Pons (tissue), 1 donor: ENCODE results near the gene PEMT.
A peak's percentile ranks its signal among the peaks of the same experiment; 100 is the strongest.

Experiments used
- DNase-seq: peaks from one replicate; pipeline ENCODE4 v3.0.0-alpha.2; 2016; ENCODE audit warnings: low spot score

Gene PEMT

DNA sequence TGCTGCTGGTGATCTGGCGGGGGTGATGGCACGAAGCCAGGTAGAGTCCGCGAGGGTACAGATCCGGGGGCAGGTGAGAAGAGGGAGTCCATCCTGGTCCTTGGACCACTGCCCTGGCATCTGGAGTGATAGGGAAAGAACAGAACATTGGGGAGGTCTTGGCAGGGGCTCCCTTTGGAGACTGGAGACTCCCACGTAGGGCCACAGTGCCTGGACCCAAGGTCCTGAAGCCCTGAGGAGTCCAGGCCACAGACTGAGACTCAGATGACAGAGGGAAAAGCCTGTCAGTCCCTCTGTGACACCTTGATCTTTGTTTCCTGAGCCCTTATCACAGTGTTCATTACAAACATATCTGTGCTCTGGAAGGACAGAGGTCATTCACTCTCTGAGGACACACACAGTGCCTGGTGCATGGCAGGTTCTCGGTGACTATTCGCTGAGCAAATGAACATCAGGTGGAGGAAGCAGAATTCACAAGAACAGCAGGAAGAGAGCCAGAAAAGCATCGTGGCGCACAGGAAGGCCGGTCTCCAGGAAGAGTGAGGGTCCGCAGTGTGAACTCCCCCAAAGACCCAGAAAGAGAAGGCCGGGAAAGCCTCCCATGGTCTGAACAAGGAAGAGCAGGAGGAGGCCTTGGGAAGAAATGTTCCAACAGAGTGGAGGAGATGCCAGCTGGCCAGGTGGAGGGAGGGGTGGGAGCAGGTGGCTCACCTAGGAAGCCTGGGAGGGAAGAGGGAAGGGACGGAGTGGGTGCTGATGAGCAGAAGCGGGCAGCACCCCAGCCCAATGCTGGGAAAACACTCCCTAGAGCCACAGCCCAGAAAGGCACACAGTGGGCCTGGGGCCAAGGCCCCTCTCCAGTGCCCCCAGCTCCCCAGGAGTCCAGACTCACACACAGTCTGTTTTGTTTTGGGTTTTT lies 20.5 kb downstream of the PEMT start:
- no peak for DNase-seq

DNA sequence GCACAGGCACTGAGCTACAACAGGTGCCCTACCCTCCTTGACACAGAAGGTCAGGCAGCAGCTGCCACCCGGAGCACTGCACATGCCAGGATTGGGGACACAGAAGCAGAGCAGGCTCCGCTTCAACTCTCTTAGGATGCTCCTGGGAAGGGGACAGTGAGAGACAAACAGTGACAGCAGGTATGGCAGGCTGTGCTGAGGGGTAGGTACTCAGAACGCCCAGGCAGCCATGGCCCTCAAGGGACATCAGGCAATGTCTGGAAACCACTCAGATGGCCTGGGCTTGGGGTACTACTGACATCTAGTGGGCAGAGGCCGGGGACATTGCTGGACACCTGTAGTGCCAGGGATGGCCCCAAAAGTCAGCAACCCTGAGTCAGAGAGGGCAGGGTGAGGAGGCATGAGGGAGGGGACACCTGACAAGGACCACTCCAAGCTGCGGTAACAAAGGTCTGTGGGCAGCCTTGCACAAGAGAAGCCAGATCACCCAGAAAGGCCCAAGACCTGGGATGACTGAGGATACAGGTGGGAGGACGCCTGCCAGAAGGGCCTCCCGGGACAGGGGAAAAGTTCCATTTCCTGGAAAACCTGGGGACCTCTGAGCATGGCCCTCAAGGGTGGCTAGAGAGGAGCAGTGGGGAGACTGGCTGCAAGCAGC lies 21.2 kb downstream of the PEMT start:
- DNase-seq = no peak

DNA sequence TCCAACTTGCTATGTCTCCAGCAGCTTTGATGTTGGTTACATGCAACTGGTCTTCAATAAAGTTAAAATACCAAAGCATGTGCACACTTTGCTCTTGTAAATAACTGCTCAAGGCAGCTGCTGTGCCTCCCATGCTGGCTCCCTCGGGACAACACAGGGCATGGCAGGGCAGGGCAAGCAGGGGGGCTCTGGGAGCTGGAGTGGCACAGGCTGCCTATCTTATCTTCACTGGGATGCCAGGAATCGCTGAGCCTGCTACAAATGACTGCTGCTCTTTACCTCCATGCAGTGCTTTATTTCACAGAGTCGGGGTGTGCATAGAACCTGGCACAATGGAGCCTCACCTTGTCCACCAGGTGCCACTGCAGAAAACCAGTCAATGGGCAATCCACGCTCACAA lies 21.8 kb downstream of the PEMT start:
- DNase-seq = no peak

DNA sequence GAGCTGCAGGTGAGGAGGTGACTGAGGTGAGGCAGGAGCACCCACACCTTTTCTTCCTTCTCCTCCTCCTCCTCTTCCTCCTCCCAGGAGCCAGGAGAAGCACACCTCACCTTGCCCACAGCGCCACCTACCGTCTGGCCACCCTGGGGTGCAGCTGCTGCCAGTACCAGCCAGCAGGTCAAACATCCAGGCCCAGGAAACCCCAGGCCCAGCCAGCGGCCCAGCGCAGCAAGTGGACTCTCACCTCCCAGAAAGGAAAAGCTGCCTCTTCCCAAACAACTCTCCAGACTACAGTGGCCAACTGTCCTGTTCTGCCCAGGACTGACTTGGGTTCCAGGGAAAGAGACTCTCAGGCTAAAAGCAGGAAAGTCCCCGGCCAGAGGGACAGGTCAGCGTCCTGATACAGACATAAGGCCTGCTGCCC lies 22.7 kb downstream of the PEMT start:
- no peak for DNase-seq

DNA sequence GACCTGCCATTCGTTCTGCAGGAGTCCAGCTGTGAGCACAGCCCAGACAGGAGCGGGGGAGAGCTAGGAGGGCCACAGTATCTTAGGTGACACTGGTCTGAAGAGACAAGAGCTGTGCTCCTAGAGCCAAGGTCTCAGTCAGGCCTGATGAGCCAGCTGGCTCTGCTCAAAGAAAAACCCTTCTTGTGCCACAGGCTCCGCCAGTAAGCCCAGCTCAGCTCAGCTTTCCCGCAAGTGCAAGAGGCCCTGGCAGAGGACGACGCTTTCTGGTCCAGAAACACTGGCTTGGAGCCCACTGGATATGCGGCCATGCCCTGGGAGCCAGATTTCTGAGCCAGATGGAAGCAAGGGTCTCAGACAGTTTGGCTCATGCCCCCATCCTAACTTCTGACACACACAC lies 23.9 kb downstream of the PEMT start:
- peak; percentile 77 for DNase-seq

DNA sequence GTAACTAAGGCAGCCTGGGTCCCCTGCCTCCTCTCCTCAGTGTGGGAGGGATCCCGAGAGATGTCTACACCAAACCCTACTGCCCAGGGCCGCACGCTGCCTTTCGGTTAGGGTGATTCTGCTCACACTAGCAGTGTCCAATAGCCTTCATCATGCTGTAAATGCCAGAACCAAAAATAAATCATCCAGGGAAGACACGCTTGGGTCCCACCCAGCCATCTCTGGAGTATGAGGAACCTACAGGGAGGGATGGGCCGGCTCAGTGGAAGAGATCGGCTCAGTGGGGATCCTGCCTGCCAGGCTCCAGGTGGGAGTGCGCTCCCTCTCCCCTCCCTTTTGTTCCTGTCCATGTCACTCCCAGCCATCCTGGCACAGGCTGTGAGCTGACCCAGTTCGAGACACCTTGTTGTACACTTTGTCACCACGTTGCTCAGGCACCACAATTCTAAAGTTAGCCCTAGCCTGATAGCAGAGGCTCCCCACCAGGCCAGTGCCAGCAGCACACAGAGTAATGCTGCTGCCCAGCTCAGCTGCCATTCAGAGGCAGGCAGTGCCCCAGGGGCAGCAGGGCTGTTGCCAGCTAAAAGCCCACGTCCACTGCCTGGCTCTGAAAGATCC lies 24.5 kb downstream of the PEMT start:
- DNase-seq = no peak

DNA sequence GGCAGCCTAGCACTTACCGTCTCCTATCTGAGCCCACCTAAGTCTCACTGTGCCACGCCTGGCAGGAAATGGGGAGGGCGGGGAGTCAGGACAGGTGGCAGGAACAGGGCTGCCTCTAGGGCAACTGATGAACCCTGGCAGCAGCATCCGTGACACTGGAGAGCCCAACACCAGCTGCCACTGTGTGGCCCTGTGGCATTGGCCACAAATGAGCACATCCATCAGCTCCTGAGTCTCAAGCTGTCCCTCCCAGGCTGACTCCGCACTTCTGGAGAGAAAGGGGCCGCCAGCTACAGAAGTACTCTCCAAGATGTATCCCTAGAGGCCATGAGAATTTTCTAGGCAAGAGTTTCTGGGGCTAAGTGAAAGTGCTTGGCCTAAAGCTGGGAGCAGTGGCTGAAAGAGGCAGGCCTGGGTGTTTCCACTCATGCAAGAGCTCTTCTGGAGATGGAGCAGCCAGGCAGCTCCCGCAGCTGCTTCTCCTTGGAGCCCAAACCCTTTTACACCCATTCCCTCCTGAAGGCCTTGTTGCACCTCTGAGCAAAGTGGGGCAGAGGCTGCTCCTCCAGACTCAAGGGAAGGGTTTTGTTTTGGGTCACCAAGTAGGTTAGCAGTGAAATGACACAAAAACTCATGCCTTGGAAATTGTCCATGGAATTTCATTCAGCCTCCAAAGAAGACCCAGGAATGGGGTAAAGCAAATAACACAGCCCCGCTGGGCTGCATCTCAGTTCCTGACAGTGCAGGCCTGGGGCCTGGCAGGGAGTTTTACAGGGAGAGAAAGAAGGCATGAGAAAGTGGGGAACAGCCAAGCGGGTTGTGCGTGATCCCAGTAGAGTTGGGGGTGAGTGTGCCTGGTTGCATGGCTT lies 25.8 kb downstream of the PEMT start:
- no peak for DNase-seq

DNA sequence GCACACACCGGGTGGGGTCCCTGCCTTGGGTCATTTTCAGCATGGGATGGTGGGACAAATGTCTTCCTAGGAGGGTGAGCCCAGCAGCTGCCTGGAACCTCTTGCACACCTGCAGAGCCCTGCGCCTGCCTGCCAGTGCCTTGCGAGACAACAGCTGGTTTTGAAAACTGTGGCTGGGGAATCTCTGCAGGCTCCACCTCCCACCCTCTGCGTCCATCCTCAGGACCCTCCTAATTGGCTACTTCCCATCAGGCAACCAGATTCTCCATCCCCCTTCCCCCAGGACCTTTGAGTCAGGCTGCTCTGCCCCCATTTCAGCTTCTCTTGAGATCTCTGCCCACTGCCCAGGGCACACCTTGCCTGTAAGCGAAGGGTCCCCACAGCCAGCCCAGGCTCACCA lies 26.6 kb downstream of the PEMT start:
- no peak for DNase-seq

DNA sequence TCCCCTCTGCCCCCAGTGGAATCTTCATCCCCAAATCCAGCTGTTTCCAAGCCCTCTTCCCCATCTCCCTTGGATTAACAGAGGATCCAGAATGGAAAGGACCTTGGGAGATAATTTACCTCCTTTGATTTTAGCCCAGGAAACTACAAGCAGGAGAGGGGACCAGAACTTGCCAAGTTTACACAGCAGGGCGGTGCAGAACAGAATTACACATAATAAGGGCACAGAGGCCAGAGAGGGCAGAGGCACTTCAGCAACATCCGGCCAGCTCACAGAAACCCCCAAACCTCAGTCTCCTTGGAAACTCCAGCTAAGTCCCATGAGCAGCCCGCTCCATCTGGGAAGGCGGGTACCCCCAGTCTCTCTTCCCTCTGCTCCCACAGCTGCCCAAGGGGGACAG lies 27.2 kb downstream of the PEMT start:
- no peak for DNase-seq

DNA sequence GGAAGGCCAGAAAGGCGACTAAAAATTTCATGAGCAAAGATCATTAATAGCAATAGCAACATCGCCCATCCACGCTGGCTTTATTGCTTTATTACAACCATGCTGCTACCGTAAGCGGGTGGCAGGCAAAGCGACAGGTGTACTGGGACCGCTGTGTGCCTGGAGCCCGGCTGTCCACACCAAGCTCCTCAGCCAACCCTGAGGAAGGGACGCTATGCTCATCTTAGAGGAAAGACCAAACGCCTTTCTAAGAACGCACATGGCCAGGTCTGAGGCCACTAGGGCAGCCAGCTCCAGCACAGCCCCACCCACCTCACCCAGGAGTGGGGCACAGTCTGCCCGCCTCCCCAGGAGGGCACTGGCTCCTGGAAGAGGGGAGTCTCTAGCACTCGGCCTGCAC lies 28.0 kb downstream of the PEMT start:
- no peak for DNase-seq

DNA sequence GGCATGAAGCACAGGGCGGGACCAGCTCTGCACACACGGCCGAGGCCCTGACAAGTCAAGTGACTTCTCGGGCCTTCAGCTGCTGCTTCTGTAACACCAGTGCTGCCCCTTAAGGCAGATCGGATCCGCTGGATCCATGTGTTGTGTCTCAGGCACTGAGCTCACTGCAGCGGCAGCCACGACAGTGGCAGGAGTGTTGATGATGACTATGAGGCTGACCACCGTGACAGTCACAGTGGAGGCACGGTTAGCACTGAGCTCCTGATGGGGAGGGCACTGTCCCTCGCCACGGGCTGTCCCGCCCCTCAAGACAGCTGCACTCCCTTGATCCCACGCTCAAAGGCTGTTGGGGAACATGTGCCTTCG lies 29.4 kb downstream of the PEMT start:
- DNase-seq = no peak

DNA sequence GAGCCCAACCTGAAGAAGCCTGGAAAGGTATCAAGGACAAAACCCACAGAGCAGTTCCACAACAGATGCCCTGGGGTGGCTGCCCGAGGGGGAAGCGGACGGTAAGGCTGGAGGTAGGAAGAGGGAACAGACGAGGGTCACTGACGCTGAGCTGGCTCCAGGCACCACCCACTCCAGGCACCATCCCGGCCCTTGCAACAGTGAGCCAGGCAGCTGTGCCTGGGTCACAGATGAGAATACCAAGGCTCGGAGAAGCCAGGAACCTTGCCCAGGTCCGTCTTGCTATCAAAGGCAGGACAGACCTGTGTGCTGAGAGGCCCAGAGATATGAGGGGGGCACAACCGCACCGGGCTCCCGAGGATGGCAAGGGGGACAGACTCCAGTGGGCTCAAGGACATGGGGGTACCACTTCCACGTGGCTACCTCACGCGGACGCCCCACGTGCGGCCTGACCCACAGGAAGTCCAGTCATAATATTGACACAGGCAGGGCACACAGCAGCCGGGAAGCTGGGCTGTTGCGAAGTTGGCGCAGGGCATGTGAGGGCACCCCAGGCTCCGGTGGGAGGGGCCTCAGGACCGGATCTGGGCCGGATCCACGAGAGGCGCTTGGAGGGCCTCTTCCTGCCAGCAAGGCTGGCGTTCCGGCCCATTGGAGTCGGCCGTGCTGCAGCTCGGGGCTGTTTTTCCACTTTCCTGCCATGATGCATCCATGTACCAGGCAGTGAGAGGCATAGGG lies 29.9 kb downstream of the PEMT start:
- no peak for DNase-seq

DNA sequence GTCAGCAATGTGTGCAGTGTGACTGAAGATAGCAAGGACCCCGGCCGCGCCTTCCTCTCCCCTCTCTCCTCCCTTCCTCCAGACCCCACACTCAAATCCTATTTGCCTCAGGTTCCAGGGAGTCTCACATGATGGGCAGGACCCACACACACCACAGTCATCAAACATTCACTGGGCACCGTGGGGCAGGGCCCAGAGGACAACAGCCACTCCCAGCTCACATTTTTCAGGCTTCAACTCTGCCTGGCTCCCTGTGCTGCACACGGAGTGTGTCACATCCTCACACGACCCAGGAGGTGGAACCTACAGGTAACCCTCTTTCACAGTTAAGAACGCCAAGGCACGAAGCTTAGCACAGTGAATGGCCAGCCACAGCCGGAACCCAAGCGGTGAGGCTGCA lies 30.5 kb downstream of the PEMT start:
- DNase-seq = no peak

DNA sequence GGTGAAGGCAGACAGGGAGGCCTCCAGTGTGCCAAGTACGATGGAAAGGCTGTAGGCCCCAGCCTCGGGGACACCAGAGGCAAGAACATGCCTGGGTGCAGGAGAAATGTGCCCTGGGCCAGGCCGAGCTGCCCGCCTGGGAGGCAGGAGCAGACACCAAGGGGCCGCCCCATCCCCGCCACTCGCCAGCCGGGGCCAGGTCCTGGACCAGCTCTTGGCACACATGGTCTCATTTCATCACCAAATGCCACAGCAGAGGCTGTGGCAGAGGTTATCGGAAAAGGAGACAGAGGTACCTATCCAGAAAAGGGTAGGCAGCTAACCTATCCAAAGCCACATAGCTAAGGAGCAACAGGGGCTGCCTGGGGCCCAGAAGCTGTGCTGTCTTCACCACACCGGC lies 31.3 kb downstream of the PEMT start:
- no peak for DNase-seq

DNA sequence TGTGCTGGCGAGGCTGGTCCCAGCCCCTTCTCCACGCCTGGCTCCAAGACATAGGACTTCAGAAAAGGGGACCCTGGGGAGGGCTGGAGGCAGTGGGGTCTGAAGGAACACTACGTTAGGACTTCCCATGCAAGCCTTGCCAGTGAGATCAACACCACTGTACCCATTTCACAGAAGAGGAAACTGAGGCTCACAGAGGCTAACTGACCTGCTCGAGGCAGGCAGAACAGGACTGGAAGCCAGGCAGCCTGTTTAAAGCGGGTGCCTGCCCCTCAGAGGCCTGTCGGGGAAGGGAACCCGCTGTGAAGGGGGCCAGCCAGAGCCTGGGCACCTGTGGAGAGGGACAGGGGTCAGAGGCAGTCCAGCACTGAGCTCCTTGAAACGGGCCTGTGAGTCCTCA lies 32.3 kb downstream of the PEMT start:
- DNase-seq = no peak

DNA sequence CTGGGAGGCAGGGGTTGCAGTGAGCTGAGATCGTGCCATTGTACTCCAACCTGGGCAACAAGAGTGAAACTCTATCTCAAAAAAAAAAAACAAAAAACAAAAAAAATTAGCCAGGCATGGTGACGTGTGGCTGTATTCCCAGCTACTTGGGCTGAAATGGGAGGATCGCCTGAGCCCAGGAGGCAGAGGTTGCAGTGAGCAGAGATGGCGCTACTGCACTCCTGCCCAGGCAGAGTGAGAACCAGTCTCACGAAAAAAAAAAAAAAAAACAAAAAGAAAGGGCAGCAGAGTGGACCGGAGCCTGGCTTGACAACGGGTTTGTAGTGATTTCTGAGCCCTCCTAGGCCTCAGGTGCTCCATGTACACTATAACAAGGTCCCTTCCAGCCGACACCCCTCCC lies 33.1 kb downstream of the PEMT start:
- no peak for DNase-seq

DNA sequence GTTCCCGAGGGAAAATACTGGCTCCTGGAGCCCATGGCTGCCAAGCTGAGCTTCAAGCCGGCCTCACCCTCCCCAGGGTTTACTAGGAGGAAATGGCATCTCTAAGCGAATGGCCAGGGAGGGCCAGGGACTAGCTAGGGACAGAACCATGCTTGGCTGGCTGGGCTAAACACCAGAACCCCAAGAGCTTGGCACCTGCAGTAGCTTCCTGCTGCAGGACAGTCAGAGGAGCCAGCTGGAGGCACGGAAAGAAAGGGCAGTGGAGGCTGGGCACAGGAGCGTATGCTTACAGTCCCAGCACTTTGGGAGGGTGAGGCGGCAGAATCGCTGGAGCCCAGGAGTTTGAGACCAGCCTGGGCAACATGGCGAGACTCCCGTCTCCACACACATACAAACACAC lies 33.7 kb downstream of the PEMT start:
- peak; percentile 45 for DNase-seq

DNA sequence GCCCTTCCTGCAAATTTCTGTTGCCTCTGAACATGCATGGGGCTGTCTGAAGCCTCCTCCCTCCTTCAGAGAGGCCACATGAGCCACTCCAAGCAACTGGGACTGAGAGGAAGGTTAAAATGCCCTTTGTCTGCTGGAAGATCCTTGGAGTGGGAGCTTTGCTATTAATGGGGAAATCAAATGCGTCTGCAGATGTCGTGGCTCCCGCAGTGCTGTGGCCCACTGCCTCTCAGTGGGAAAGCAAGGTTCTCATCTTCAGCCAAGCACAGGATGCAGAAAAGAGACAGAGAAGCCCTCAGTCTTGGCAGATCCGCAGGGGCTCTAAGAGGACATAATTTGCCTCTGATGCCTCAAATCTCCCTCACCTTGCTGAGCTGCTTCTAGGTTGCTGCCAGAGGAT lies 34.8 kb downstream of the PEMT start:
- DNase-seq = no peak

DNA sequence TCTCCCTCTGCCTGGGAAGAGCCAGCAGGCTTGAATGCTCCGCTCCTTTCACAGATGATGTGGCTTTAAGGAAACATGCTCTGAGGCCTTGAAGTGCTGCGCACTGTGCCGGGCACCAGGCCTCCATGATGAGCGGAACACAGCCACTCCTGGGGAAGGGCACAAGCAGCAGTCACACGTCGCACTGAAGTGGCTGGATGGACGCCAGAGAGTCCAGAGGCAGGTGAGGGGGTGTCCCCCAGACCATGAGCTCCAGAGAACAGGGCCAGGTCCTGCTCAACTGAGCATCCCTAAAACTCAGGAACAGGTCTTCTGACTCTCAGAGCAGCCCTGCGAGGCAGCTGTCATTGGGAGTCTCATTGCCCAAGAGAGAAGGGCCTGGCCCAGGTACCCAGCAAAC lies 35.6 kb downstream of the PEMT start:
- DNase-seq = no peak

DNA sequence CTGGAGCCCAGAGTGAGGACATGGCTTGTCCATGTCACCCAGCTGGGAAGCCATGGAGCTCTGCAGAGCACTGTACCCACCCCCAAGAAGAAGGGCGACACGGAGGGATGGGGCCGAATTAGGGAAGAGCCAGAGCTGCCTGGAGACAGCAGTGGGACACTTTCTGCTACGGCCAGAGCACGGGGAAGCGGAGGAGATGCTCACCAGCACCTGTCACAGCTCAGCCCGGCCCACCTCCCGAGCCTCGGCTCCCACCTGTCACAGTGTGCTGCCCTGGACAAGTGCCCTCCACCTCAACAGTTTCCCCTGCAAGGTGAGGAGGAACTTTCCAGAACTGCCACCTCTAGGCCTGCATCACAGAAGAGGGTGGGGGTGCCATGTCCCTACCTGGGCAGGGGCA lies 36.4 kb downstream of the PEMT start:
- no peak for DNase-seq

DNA sequence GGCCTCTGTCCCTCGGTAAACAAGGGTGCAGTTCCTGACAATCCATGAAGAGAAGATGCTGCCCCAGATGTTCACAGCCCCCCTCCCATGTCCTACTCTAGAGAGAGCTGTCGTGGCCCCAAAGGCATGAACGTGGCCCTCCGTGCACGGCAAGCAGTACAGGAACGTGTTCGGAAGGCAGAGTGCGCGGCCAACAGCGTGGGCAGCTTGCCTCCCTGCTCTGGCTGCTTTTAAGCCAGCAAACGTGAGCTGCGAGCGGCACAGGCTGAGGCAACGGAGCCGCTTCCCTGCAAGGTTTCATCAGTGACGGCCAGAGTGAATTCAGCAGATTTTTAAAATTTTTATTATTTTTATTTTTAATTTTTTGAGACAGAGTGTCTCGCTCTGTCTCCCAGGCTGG lies 37.2 kb downstream of the PEMT start:
- DNase-seq = no peak
